Measurements from ENCODE around the gene MEIS3.

DNA sequence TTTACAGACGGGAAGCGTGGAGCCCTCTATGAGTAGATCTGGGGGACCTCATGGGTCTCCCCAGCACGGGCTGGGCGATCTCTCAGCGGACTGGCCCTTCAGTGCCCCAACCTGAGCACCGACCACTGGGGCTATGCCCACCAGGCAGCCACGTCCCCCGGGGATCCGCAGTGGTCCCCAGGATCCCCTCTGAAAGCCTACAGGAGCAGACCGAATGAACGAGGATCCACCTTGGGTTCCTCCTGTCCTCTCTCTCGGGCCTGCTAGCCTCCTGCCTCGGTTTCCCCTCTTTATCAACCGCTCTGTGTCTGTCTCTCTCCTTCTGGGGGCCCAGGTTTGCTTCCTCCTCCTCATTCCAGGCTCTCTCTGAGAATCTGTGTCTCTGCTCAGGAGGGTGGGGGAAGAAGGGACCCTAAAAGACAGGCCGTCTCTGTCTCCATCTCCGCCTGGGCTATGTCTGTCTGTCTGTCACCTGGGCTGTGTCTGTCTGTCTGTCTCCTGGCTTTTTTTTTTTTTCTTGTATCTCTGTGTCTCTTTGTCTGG, 2.0 kb upstream of the MEIS3 start:
- TF ChIP-seq, protein P1, sequence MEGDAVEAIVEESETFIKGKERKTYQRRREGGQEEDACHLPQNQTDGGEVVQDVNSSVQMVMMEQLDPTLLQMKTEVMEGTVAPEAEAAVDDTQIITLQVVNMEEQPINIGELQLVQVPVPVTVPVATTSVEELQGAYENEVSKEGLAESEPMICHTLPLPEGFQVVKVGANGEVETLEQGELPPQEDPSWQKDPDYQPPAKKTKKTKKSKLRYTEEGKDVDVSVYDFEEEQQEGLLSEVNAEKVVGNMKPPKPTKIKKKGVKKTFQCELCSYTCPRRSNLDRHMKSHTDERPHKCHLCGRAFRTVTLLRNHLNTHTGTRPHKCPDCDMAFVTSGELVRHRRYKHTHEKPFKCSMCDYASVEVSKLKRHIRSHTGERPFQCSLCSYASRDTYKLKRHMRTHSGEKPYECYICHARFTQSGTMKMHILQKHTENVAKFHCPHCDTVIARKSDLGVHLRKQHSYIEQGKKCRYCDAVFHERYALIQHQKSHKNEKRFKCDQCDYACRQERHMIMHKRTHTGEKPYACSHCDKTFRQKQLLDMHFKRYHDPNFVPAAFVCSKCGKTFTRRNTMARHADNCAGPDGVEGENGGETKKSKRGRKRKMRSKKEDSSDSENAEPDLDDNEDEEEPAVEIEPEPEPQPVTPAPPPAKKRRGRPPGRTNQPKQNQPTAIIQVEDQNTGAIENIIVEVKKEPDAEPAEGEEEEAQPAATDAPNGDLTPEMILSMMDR (IDR thresholded peaks at IDR 0.05) = no peak
- TF ChIP-seq POLR2AphosphoS5 (IDR thresholded peaks at IDR 0.05) = no peak

All from upper lobe of left lung (tissue), 4 donors.